Stimulated activated naive CD8-positive, alpha-beta T cell treated with anti-CD3 and anti-CD28 coated beads, Interleukin-15, amount 100 ng/mL, for 72 hours (primary cell): Measurements from ENCODE around the gene SASS6.

Experiments
- ATAC-seq: fragments of 150-1000 bp; cut with Tn5 transposase; 2 replicates; pipeline ENCODE4 v1.10.0; 2021; ENCODE audit warnings: mild to moderate bottlenecking, moderate library complexity
- DNase-seq, 2 donors: peaks; one replicate each; pipeline ENCODE4 v3.0.0; 2021 to 2022
- H3K27ac Mint-ChIP-seq, 2 donors: one replicate each; pipeline ENCODE4 v1.8.0; 2022; ENCODE audit warnings: mild to moderate bottlenecking in 2 of 2, mixed read lengths in 2 of 2, moderate library complexity in 2 of 2
- H3K27me3 Mint-ChIP-seq: one replicate; pipeline ENCODE4 v1.8.0; 2022; ENCODE audit warnings: mixed read lengths
- H3K4me1 Mint-ChIP-seq: one replicate; pipeline ENCODE4 v1.8.0; 2022; ENCODE audit warnings: mild to moderate bottlenecking, mixed read lengths
- H3K4me3 Mint-ChIP-seq, 2 donors: one replicate each; pipeline ENCODE4 v1.8.0; 2022; ENCODE audit warnings: mild to moderate bottlenecking in 2 of 2, mixed read lengths in 2 of 2, moderate library complexity in 1 of 2
- H3K9me3 Mint-ChIP-seq, 2 donors: one replicate each; pipeline ENCODE4 v1.8.0; 2022; ENCODE audit warnings: mixed read lengths in 2 of 2

The SASS6 gene

GRCh38 chr1:100131623-100132022, 1.1 kb downstream of the SASS6 start:
- H3K27me3 Mint-ChIP-seq, result no peaks in the 10 kb centered on the region
- ATAC-seq (no peak), DNase-seq (no peak)
- no peaks in the 10 kb centered on the region for H3K9me3 Mint-ChIP-seq
- peak overlapping the region; percentile 95 to 98 for H3K4me3 Mint-ChIP-seq
- H3K27ac Mint-ChIP-seq, result peak overlapping the region in 1 of 2 donors; percentile 97
- peaks cover 39% of the 10 kb centered on the region for H3K4me1 Mint-ChIP-seq

GRCh38 chr1:100130552-100131077, 2.1 kb downstream of the SASS6 start:
- Mint-ChIP-seq H3K27me3 (no peaks in the 10 kb centered on the region), H3K27ac (no peak overlapping the region), H3K4me1 (peaks cover 39% of the 10 kb centered on the region), H3K9me3 (no peaks in the 10 kb centered on the region), H3K4me3 (peak overlapping the region; percentile 35 to 53)
- ATAC-seq (no peak), DNase-seq (no peak)

- no peaks in the 10 kb centered on the region for H3K27me3 Mint-ChIP-seq
- no peak overlapping the region for H3K27ac Mint-ChIP-seq
- no peak for DNase-seq
- H3K4me3 Mint-ChIP-seq, result no peak overlapping the region
- H3K4me1 Mint-ChIP-seq, result peaks cover 29% of the 10 kb centered on the region
- no peaks in the 10 kb centered on the region for H3K9me3 Mint-ChIP-seq
- no peak for ATAC-seq
Observed at GRCh38 chr1:100127226-100127625, 5.5 kb downstream of the SASS6 start.

GRCh38 chr1:100122177-100122576, 10.6 kb downstream of the SASS6 start:
- H3K27ac Mint-ChIP-seq, result no peak overlapping the region
- H3K27me3 Mint-ChIP-seq, result no peaks in the 10 kb centered on the region
- no peak for ATAC-seq
- no peaks in the 10 kb centered on the region for H3K4me1 Mint-ChIP-seq
- H3K9me3 Mint-ChIP-seq, result no peaks in the 10 kb centered on the region
- H3K4me3 Mint-ChIP-seq, result no peak overlapping the region
- DNase-seq, result no peak

- no peak overlapping the region for H3K4me3 Mint-ChIP-seq
Observed at GRCh38 chr1:100115524-100115923, 17.2 kb downstream of the SASS6 start.

GRCh38 chr1:100109554-100110066, 23.1 kb downstream of the SASS6 start:
- ATAC-seq, result no peak
- H3K27me3 Mint-ChIP-seq, result no peaks in the 10 kb centered on the region
- no peak overlapping the region for H3K27ac Mint-ChIP-seq
- H3K4me3 Mint-ChIP-seq, result no peak overlapping the region
- H3K9me3 Mint-ChIP-seq, result no peaks in the 10 kb centered on the region
- H3K4me1 Mint-ChIP-seq, result peaks cover 6% of the 10 kb centered on the region
- no peak for DNase-seq

More at GRCh38 chr1:100115524-100115923, 17.2 kb downstream of the SASS6 start:
- ATAC-seq (no peak), DNase-seq (no peak)
- no peaks in the 10 kb centered on the region for H3K4me1 Mint-ChIP-seq
- H3K27ac Mint-ChIP-seq, result no peak overlapping the region
- H3K27me3 Mint-ChIP-seq, result no peaks in the 10 kb centered on the region
- no peaks in the 10 kb centered on the region for H3K9me3 Mint-ChIP-seq

- Mint-ChIP-seq H3K27me3 (no peaks in the 10 kb centered on the region), H3K9me3 (no peaks in the 10 kb centered on the region), H3K4me1 (peaks cover 6% of the 10 kb centered on the region), H3K27ac (no peak overlapping the region), H3K4me3 (no peak overlapping the region)
- ATAC-seq, result no peak
- no peak for DNase-seq
Observed at GRCh38 chr1:100107696-100108095, 25.0 kb downstream of the SASS6 start.

- DNase-seq (no peak), ATAC-seq (no peak)
- H3K27me3 Mint-ChIP-seq, result no peaks in the 10 kb centered on the region
- H3K27ac Mint-ChIP-seq, result no peak overlapping the region
- no peak overlapping the region for H3K4me3 Mint-ChIP-seq
- no peaks in the 10 kb centered on the region for H3K4me1 Mint-ChIP-seq
- no peaks in the 10 kb centered on the region for H3K9me3 Mint-ChIP-seq
Observed at GRCh38 chr1:100101564-100101963, 31.2 kb downstream of the SASS6 start.

- Mint-ChIP-seq H3K9me3 (no peaks in the 10 kb centered on the region), H3K4me3 (no peak overlapping the region), H3K27me3 (no peaks in the 10 kb centered on the region), H3K27ac (no peak overlapping the region), H3K4me1 (no peaks in the 10 kb centered on the region)
- ATAC-seq (no peak), DNase-seq (no peak)
Observed at GRCh38 chr1:100100202-100100601, 32.5 kb downstream of the SASS6 start.

- Mint-ChIP-seq H3K27ac (peak overlapping the region in 1 of 2 donors; percentile 42), H3K27me3 (no peaks in the 10 kb centered on the region), H3K4me3 (no peak overlapping the region), H3K9me3 (no peaks in the 10 kb centered on the region), H3K4me1 (no peaks in the 10 kb centered on the region)
- DNase-seq (no peak), ATAC-seq (no peak)
Observed at GRCh38 chr1:100090471-100090870, 42.3 kb downstream of the SASS6 start.

- H3K4me1 Mint-ChIP-seq, result no peaks in the 10 kb centered on the region
- H3K27me3 Mint-ChIP-seq, result no peaks in the 10 kb centered on the region
- H3K4me3 Mint-ChIP-seq, result no peak overlapping the region
- DNase-seq (no peak), ATAC-seq (no peak)
- H3K27ac Mint-ChIP-seq, result no peak overlapping the region
- H3K9me3 Mint-ChIP-seq, result no peaks in the 10 kb centered on the region
Observed at GRCh38 chr1:100089082-100089481, 43.6 kb downstream of the SASS6 start.

GRCh38 chr1:100087396-100087795, 45.3 kb downstream of the SASS6 start:
- Mint-ChIP-seq H3K27ac (no peak overlapping the region), H3K9me3 (no peaks in the 10 kb centered on the region)

GRCh38 chr1:100080331-100080730, 52.4 kb downstream of the SASS6 start:
- H3K4me3 Mint-ChIP-seq, result no peak overlapping the region
- H3K27me3 Mint-ChIP-seq, result no peaks in the 10 kb centered on the region
- ATAC-seq (no peak), DNase-seq (no peak)
- H3K27ac Mint-ChIP-seq, result no peak overlapping the region
- peaks cover 5% of the 10 kb centered on the region for H3K4me1 Mint-ChIP-seq
- no peaks in the 10 kb centered on the region for H3K9me3 Mint-ChIP-seq

More at GRCh38 chr1:100087396-100087795, 45.3 kb downstream of the SASS6 start:
- Mint-ChIP-seq H3K4me3 (no peak overlapping the region), H3K4me1 (no peaks in the 10 kb centered on the region), H3K27me3 (no peaks in the 10 kb centered on the region)
- ATAC-seq (no peak), DNase-seq (no peak)

GRCh38 chr1:100077531-100077930, 55.2 kb downstream of the SASS6 start:
- H3K4me3 Mint-ChIP-seq, result no peak overlapping the region
- ATAC-seq, result no peak
- peaks cover 5% of the 10 kb centered on the region for H3K4me1 Mint-ChIP-seq
- H3K27ac Mint-ChIP-seq, result peak overlapping the region in 1 of 2 donors; percentile 67
- H3K9me3 Mint-ChIP-seq, result no peaks in the 10 kb centered on the region
- DNase-seq, result no peak
- no peaks in the 10 kb centered on the region for H3K27me3 Mint-ChIP-seq

- ATAC-seq (peak; percentile 74), DNase-seq (no peak)
- no peaks in the 10 kb centered on the region for H3K9me3 Mint-ChIP-seq
- H3K27me3 Mint-ChIP-seq, result no peaks in the 10 kb centered on the region
- H3K4me3 Mint-ChIP-seq, result no peak overlapping the region
- H3K4me1 Mint-ChIP-seq, result peaks cover 5% of the 10 kb centered on the region
- H3K27ac Mint-ChIP-seq, result no peak overlapping the region
Observed at GRCh38 chr1:100076744-100077143, 56.0 kb downstream of the SASS6 start.

- no peak overlapping the region for H3K4me3 Mint-ChIP-seq
- H3K27me3 Mint-ChIP-seq, result no peaks in the 10 kb centered on the region
- H3K4me1 Mint-ChIP-seq, result peaks cover 5% of the 10 kb centered on the region
- no peak overlapping the region for H3K27ac Mint-ChIP-seq
- ATAC-seq (no peak), DNase-seq (no peak)
- no peaks in the 10 kb centered on the region for H3K9me3 Mint-ChIP-seq
Observed at GRCh38 chr1:100076319-100076718, 56.4 kb downstream of the SASS6 start.

GRCh38 chr1:100075773-100076172, 57.0 kb downstream of the SASS6 start:
- H3K27ac Mint-ChIP-seq, result peak overlapping the region in 1 of 2 donors; percentile 74
- H3K4me1 Mint-ChIP-seq, result peaks cover 6% of the 10 kb centered on the region
- DNase-seq (no peak), ATAC-seq (no peak)
- no peak overlapping the region for H3K4me3 Mint-ChIP-seq
- H3K27me3 Mint-ChIP-seq, result no peaks in the 10 kb centered on the region
- no peaks in the 10 kb centered on the region for H3K9me3 Mint-ChIP-seq
